GM18951 (cell line): ENCODE measurements around the gene ME3.

ENCODE experiments used
- POLR2A ChIP-seq: IDR thresholded peaks from 4 replicates; pipeline ENCODE4 v1.6.1; 2011; ENCODE audit warnings: mild to moderate bottlenecking; ENCODE audit not compliant: insufficient read length, insufficient read depth; ENCODE audit errors: extremely low read depth
- in situ Hi-C: fragments of 300-500 bp; cut with MboI; formaldehyde crosslinking; loops from one replicate; pipeline ENCODE4 v1.12.0; 2022; ENCODE audit warnings: low sequenced_read_pairs, mixed read lengths, inconsistent platforms; ENCODE audit not compliant: unreplicated experiment

The ME3 gene

GRCh38 chr11:86589856-86590589 lies 82.4 kb downstream of the ME3 start:
- in situ Hi-C loops, result no loop called here

GRCh38 chr11:86589204-86589603 lies 83.2 kb downstream of the ME3 start:
- in situ Hi-C loops, result no loop called here
- no peak for TF ChIP-seq POLR2A

More at GRCh38 chr11:86589856-86590589, 82.4 kb downstream of the ME3 start:
- TF ChIP-seq POLR2A, result no peak

- in situ Hi-C loops, result no loop called here
- no peak for TF ChIP-seq POLR2A
Observed at GRCh38 chr11:86588566-86589090, 83.8 kb downstream of the ME3 start.

GRCh38 chr11:86587264-86588193 lies 84.9 kb downstream of the ME3 start:
- in situ Hi-C loops, result no loop called here
- TF ChIP-seq POLR2A, result no peak

- in situ Hi-C loops, result no loop called here
Observed at GRCh38 chr11:86586307-86586706, 86.1 kb downstream of the ME3 start.

GRCh38 chr11:86582898-86583297 lies 89.5 kb downstream of the ME3 start:
- no peak for TF ChIP-seq POLR2A
- in situ Hi-C loops, result no loop called here

More at GRCh38 chr11:86586307-86586706, 86.1 kb downstream of the ME3 start:
- no peak for TF ChIP-seq POLR2A

- no peak for TF ChIP-seq POLR2A
Observed at GRCh38 chr11:86580535-86580934, 91.9 kb downstream of the ME3 start.

GRCh38 chr11:86579406-86579731 lies 93.0 kb downstream of the ME3 start:
- no peak for TF ChIP-seq POLR2A
- in situ Hi-C loops, result no loop called here

More at GRCh38 chr11:86580535-86580934, 91.9 kb downstream of the ME3 start:
- in situ Hi-C loops, result no loop called here

- no peak for TF ChIP-seq POLR2A
- in situ Hi-C loops, result no loop called here
Observed at GRCh38 chr11:86578727-86579405, 93.5 kb downstream of the ME3 start.

GRCh38 chr11:86577644-86578636 lies 94.5 kb downstream of the ME3 start:
- TF ChIP-seq POLR2A, result no peak
- in situ Hi-C loops, result no loop called here

- in situ Hi-C loops, result no loop called here
- no peak for TF ChIP-seq POLR2A
Observed at GRCh38 chr11:86576946-86577624, 95.3 kb downstream of the ME3 start.
